Endothelial cell of umbilical vein (primary cell): ENCODE results near the gene CDC45. TPM values are rescaled to one million over a fixed set of nuclear protein-coding genes. Genes with fewer than 3 reads are reported as not detected.

Experiments used
- BruUV-seq: library from RNA; stranded (reverse); fragments of 400-500 nt; replicated peaks from 2 replicates; lab custom pipeline; 2021; lab: Mats Ljungman, UMichigan
- CTCF ChIA-PET: fragments of 300-600, 350-600 bp; sonication (Branson Sonifier 250); formaldehyde crosslinking; loops from one replicate; lab custom pipeline; 2021; ENCODE audit warnings: antibody characterized with exemption, inconsistent platforms; lab: Charles Lee
- POLR2A ChIA-PET: fragments of 300-600, 350-600 bp; sonication (Branson Sonifier 250); formaldehyde crosslinking; loops from one replicate; lab custom pipeline; 2021; ENCODE audit warnings: antibody characterized with exemption, inconsistent platforms; lab: Charles Lee
- DNase-seq: peaks from one replicate; pipeline ENCODE4 v3.0.0-alpha.2; 2011; ENCODE audit warnings: low read depth, low spot score
- FAIRE-seq: peaks from 2 replicates; lab custom pipeline; 2011; peaks lifted over from hg19 to GRCh38; lab: Jason Lieb, UNC
- H2AFZ ChIP-seq: 2 replicates; pipeline ENCODE4 v1.6.0; 2012; ENCODE audit warnings: low read depth, low read length, control low read depth, inconsistent platforms
- H3K27ac ChIP-seq: 2 replicates; pipeline ENCODE4 v1.5.1; 2011; ENCODE audit warnings: low read depth, mild to moderate bottlenecking, control low read depth, low read length, moderate library complexity; ENCODE audit not compliant: insufficient read depth
- H3K27me3 ChIP-seq, 2 experiments: 2 replicates each; pipeline versions ENCODE4 v1.6.0 to v1.6.1; 2011; ENCODE audit warnings: low read length in 2 of 2, mixed read lengths in 1 of 2; ENCODE audit not compliant: control insufficient read depth in 2 of 2, insufficient read depth in 2 of 2
- H3K36me3 ChIP-seq, 2 experiments: 2 replicates in 1 of 2; 3 replicates in 1 of 2; pipeline ENCODE4 v1.5.1; 2011; ENCODE audit warnings: low read length in 2 of 2, mild to moderate bottlenecking in 1 of 2, moderate library complexity in 1 of 2; ENCODE audit not compliant: control insufficient read depth in 2 of 2, insufficient read depth in 2 of 2; ENCODE audit errors: extremely low read depth in 1 of 2
- H3K4me1 ChIP-seq: 3 replicates; pipeline ENCODE4 v1.5.1; 2011; ENCODE audit warnings: mild to moderate bottlenecking, low read length; ENCODE audit not compliant: control insufficient read depth, insufficient read depth; ENCODE audit errors: extremely low read depth
- H3K4me2 ChIP-seq: 2 replicates; pipeline ENCODE4 v1.6.1; 2011; ENCODE audit warnings: low read length, control low read depth, mixed read lengths; ENCODE audit not compliant: insufficient read depth
- H3K4me3 ChIP-seq, 3 experiments: fragments of 200-600 bp in 1 of 3; sonication (generic), shearing (Covaris generic) in 1 of 3; replicated peaks in 1 of 3; 2 replicates each; pipeline ENCODE4 v1.5.1; 2011 to 2016; ENCODE audit warnings: control low read depth in 3 of 3, low read length in 3 of 3, mild to moderate bottlenecking in 2 of 3, inconsistent platforms in 1 of 3, low read depth in 1 of 3, moderate library complexity in 1 of 3; ENCODE audit not compliant: insufficient read depth in 1 of 3
- H3K79me2 ChIP-seq: 2 replicates; pipeline ENCODE4 v1.6.0; 2012; ENCODE audit warnings: low read length, inconsistent platforms; ENCODE audit not compliant: control insufficient read depth, insufficient read depth
- H3K9ac ChIP-seq: replicated peaks from 2 replicates; pipeline ENCODE3; 2011; ENCODE audit warnings: low read length, control low read depth; ENCODE audit not compliant: insufficient read depth; ENCODE audit errors: extremely low read depth
- H3K9me1 ChIP-seq: replicated peaks from 3 replicates; pipeline ENCODE4 v1.6.0; 2011; ENCODE audit warnings: mild to moderate bottlenecking, low read length; ENCODE audit not compliant: control insufficient read depth, insufficient read depth; ENCODE audit errors: extremely low read depth
- H3K9me3 ChIP-seq: replicated peaks from 2 replicates; pipeline ENCODE4 v1.5.1; 2012; ENCODE audit warnings: low read length, inconsistent platforms; ENCODE audit not compliant: control insufficient read depth, insufficient read depth
- H4K20me1 ChIP-seq: replicated peaks from 2 replicates; pipeline ENCODE3; 2011; ENCODE audit warnings: mild to moderate bottlenecking, low read length; ENCODE audit not compliant: control insufficient read depth, insufficient read depth; ENCODE audit errors: extremely low read depth
- CTCF ChIP-seq, 2 donors: IDR thresholded peaks; 1 replicate in 1 of 2; 2 replicates in 1 of 2; pipeline ENCODE4 v1.5.1; 2011; ENCODE audit warnings: low read length in 2 of 2, mild to moderate bottlenecking in 2 of 2, moderate library complexity in 2 of 2, control low read depth in 1 of 2, inconsistent platforms in 1 of 2, low read depth in 1 of 2; ENCODE audit not compliant: insufficient read depth in 1 of 2; ENCODE audit errors: extremely low read depth in 1 of 2
- EZH2 ChIP-seq: IDR thresholded peaks from 2 replicates; pipeline ENCODE4 v1.6.1; 2012; ENCODE audit warnings: borderline replicate concordance, low read depth, mild to moderate bottlenecking, moderate library complexity, low read length, inconsistent platforms; ENCODE audit not compliant: severe bottlenecking
- FOS ChIP-seq: IDR thresholded peaks from 2 replicates; pipeline ENCODE4 v1.6.1; 2011; ENCODE audit warnings: mild to moderate bottlenecking, low read length, moderate library complexity, borderline replicate concordance; ENCODE audit not compliant: insufficient read depth
- GATA2 ChIP-seq: IDR thresholded peaks from 2 replicates; pipeline ENCODE4 v1.7.0; 2011; ENCODE audit warnings: low read depth, mild to moderate bottlenecking, moderate library complexity, mixed read lengths, low read length; ENCODE audit not compliant: insufficient read length, insufficient read depth
- JUN ChIP-seq: IDR thresholded peaks from 2 replicates; pipeline ENCODE4 v1.6.1; 2011; ENCODE audit warnings: borderline replicate concordance, low read depth; ENCODE audit not compliant: insufficient read length, insufficient read depth
- MAX ChIP-seq: IDR thresholded peaks from 2 replicates; pipeline ENCODE4 v1.6.1; 2011; ENCODE audit not compliant: insufficient read depth, insufficient read length
- MYC ChIP-seq: IDR thresholded peaks from one replicate; pipeline ENCODE4 v1.6.1; 2011; ENCODE audit warnings: mild to moderate bottlenecking, low read depth, low read length
- POLR2A ChIP-seq: IDR thresholded peaks from 2 replicates; pipeline ENCODE4 v1.6.1; 2012; ENCODE audit warnings: low read depth, mild to moderate bottlenecking, control low read depth, low read length
- POLR2AphosphoS5 ChIP-seq: IDR thresholded peaks from 2 replicates; pipeline ENCODE4 v1.6.1; 2012; ENCODE audit warnings: low read depth, mild to moderate bottlenecking, control low read depth, low read length, moderate library complexity; ENCODE audit not compliant: insufficient read depth
- dilution Hi-C: fragments of 300-500 bp; cut with MboI; formaldehyde crosslinking; loops from one replicate; pipeline ENCODE4 v1.15.0; 2019; ENCODE audit warnings: low sequenced_read_pairs; ENCODE audit not compliant: extremely low pct_ligation_motif_present
- intact Hi-C: fragments of 100-400 bp; cut with micrococcal nuclease; formaldehyde crosslinking; loops from one replicate; pipeline ENCODE4 v1.10.0; 2022
- polyA plus RNA-seq, 4 experiments: library from polyadenylated mRNA; depleted of rRNA in 3 of 4; stranded (reverse) in 3 of 4; unstranded in 1 of 4; fragments of >200 nt; gene quantifications; 2 replicates each; pipeline versions ENCODE4 v1.2.1 to v1.2.3, GENCODE V29; 2011 to 2012; ENCODE audit warnings: missing spikeins in 1 of 4
- total RNA-seq: library from RNA; stranded (reverse); gene quantifications from 2 replicates; pipeline ENCODE4 v1.2.3, GENCODE V29; 2021

The CDC45 gene
- total and polyA plus RNA-seq, 2 donors (not counting 3 experiments of a cell fraction or from before 2014, with no cell fraction given), result 36.6 to 40.6 TPM

DNA sequence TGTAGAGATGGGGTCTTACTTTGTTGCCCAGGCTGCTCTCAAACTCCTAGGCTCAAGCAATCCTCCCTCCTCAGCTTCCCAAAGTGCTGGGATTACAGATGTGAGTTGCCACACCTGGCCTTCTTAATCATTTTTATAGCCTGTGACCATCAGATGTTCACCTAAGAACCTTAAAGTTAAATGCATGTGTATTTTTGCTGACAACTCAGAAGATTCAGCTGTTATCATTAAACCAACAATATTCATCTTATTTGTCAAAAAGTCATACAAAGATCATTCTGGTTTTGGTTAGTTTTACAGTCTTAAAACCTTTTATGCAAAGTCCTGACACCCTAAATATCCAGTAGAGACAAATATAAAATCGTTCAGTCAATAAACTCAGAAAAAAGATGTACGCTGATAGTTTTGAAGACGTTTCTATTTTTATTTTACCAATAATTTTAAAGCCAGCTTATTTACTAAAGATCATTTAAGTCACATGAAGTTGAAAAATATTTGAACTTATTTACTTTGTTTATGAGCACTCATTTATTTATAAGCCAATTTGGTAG lies 22.3 kb downstream of the CDC45 start:
- BruUV-seq, result TSS peak; percentile 9
- H3K4me1 ChIP-seq, result no peaks in the 10 kb centered on the region
- no peak overlapping the region for H3K27ac ChIP-seq
- no peak overlapping the region for H3K9ac ChIP-seq
- DNase-seq, result no peak
- CTCF ChIA-PET, result interaction anchor here (0.9 to 3.3 kb wide), 7 partner anchors 9 to 139 kb away, joined by 3 to 29 read pairs (median 3); no protein-coding TSS in a partner anchor
- intact Hi-C loops, result no loop called here
- POLR2A ChIA-PET, result no interaction called here
- H3K79me2 ChIP-seq, result no peaks in the 10 kb centered on the region
- no peak overlapping the region for H3K4me3 ChIP-seq
- no peaks in the 10 kb centered on the region for H3K27me3 ChIP-seq
- FAIRE-seq, result peak; percentile 46
- dilution Hi-C loops, result no loop called here
- H3K36me3 ChIP-seq, result no peaks in the 10 kb centered on the region
- H2AFZ ChIP-seq, result no peak overlapping the region
- no peak for TF ChIP-seq JUN
- no peak for TF ChIP-seq POLR2AphosphoS5
- TF ChIP-seq MAX, result no peak
- no peak for TF ChIP-seq MYC
- no peak for TF ChIP-seq FOS
- no peak for TF ChIP-seq EZH2
- TF ChIP-seq GATA2, result no peak
- TF ChIP-seq POLR2A, result no peak
- no peak for TF ChIP-seq CTCF (IDR thresholded peaks at IDR 0.05; ENCODE audit: extremely low read depth in 1 of 2, insufficient read depth in 1 of 2, low read depth in 1 of 2, low read length in 2 of 2)
- no peaks in the 10 kb centered on the region for H4K20me1 ChIP-seq
- H3K9me1 ChIP-seq, result no peaks in the 10 kb centered on the region
- H3K4me2 ChIP-seq, result no peak overlapping the region
- H3K9me3 ChIP-seq, result no peaks in the 10 kb centered on the region
